MCF 10A (cell line): Measurements from ENCODE around the gene ATP5PB. TPM values are rescaled to one million over a fixed set of nuclear protein-coding genes. Genes with fewer than 3 reads are reported as not detected.

Source experiments
- total RNA-seq: library from RNA; stranded (reverse); gene quantifications from 2 replicates; pipeline ENCODE4 v1.2.3, GENCODE V29; 2022

The ATP5PB gene
- total RNA-seq, 1 experiment from 2014 or later, result 348 TPM

Other genes starting within 250 kb of the ATP5PB start
- gene DENND2D, start 248.8 kb upstream of the ATP5PB start, total RNA-seq, result 3.9 and 6.0 TPM in 2 replicates
- gene CHI3L2, start 221.8 kb upstream of the ATP5PB start, total RNA-seq, result 1.4 and 2.1 TPM in 2 replicates
- not detected in 2 replicates for gene CHIA, start 158.6 kb upstream of the ATP5PB start, total RNA-seq
- 1.3 TPM in 2 replicates for gene OVGP1, start 21.7 kb upstream of the ATP5PB start, total RNA-seq
- 35.7 and 54.2 TPM in 2 replicates for gene WDR77, start 208 bp upstream of the ATP5PB start, total RNA-seq
- gene C1orf162, start 24.5 kb downstream of the ATP5PB start, total RNA-seq, result 0.77 and 1.6 TPM in 2 replicates
- not detected in 2 replicates for gene ADORA3, start 54.2 kb downstream of the ATP5PB start, total RNA-seq
- not detected in 2 replicates for gene TMIGD3, start 54.2 kb downstream of the ATP5PB start, total RNA-seq
- 31.5 and 39.3 TPM in 2 replicates for gene RAP1A, start 170.3 kb downstream of the ATP5PB start, total RNA-seq